CD4-positive, alpha-beta memory T cell (primary cell): ENCODE measurements around the gene GPX7. TPM values are rescaled to one million over a fixed set of nuclear protein-coding genes. Genes with fewer than 3 reads are reported as not detected.

ENCODE experiments used
- CTCF ChIA-PET: fragments of 350-600 bp; sonication (Branson Sonifier 250); formaldehyde crosslinking; loops from one replicate; lab custom pipeline; 2021; ENCODE audit warnings: inconsistent platforms; ENCODE audit not compliant: partially characterized antibody; lab: Charles Lee
- POLR2A ChIA-PET: fragments of 350-600 bp; sonication (Branson Sonifier 250); formaldehyde crosslinking; loops from one replicate; lab custom pipeline; 2021; ENCODE audit not compliant: partially characterized antibody; lab: Charles Lee
- DNase-seq, 5 donors: peaks; one replicate each; pipeline versions ENCODE4 v3.0.0 to v3.0.0-alpha.2; 2020 to 2022; ENCODE audit warnings: mixed read lengths in 1 of 5
- H3K27ac ChIP-seq: one replicate; pipeline ENCODE4 v1.7.0; 2013; ENCODE audit warnings: low read depth, low read length
- H3K27me3 ChIP-seq: 2 replicates; pipeline ENCODE4 v1.7.0; 2013; ENCODE audit warnings: mild to moderate bottlenecking, low read length, moderate library complexity; ENCODE audit not compliant: insufficient read depth
- H3K36me3 ChIP-seq: 2 replicates; pipeline ENCODE4 v1.7.0; 2013; ENCODE audit warnings: mild to moderate bottlenecking, low read length, moderate library complexity; ENCODE audit not compliant: insufficient read depth
- H3K4me1 ChIP-seq: 2 replicates; pipeline ENCODE4 v1.7.0; 2013; ENCODE audit warnings: mild to moderate bottlenecking, low read length, moderate library complexity; ENCODE audit not compliant: insufficient read depth
- H3K4me3 ChIP-seq, 2 donors: one replicate each; pipeline ENCODE4 v1.7.0; 2013; ENCODE audit warnings: low read length in 2 of 2, mild to moderate bottlenecking in 1 of 2
- H3K9me3 ChIP-seq, 2 donors: one replicate each; pipeline ENCODE4 v1.7.0; 2013; ENCODE audit warnings: low read length in 2 of 2, control low read depth in 1 of 2; ENCODE audit not compliant: control insufficient read depth in 1 of 2
- H3K27ac Mint-ChIP-seq, 7 donors: one replicate each; pipeline ENCODE4 v1.8.0; 2020 to 2021; ENCODE audit warnings: mixed read lengths in 7 of 7, mild to moderate bottlenecking in 6 of 7, inconsistent platforms in 3 of 7, moderate library complexity in 3 of 7
- H3K27me3 Mint-ChIP-seq, 2 donors: one replicate each; pipeline ENCODE4 v1.8.0; 2020 to 2021; ENCODE audit warnings: mixed read lengths in 2 of 2
- H3K36me3 Mint-ChIP-seq, 2 donors: one replicate each; pipeline ENCODE4 v1.8.0; 2020 to 2021; ENCODE audit warnings: mixed read lengths in 2 of 2, inconsistent platforms in 1 of 2, mild to moderate bottlenecking in 1 of 2
- H3K4me1 Mint-ChIP-seq, 4 donors: one replicate each; pipeline ENCODE4 v1.8.0; 2020 to 2021; ENCODE audit warnings: mixed read lengths in 4 of 4, mild to moderate bottlenecking in 1 of 4
- H3K4me3 Mint-ChIP-seq, 8 donors: one replicate each; pipeline ENCODE4 v1.8.0; 2020 to 2021; ENCODE audit warnings: mixed read lengths in 8 of 8, mild to moderate bottlenecking in 7 of 8, moderate library complexity in 6 of 8, inconsistent platforms in 3 of 8
- H3K9me3 Mint-ChIP-seq, 8 donors: one replicate each; pipeline ENCODE4 v1.8.0; 2020 to 2021; ENCODE audit warnings: mixed read lengths in 8 of 8, mild to moderate bottlenecking in 5 of 8, inconsistent platforms in 3 of 8, moderate library complexity in 1 of 8
- intact Hi-C: fragments of 100-400 bp; cut with micrococcal nuclease; formaldehyde crosslinking; loops from one replicate; pipeline ENCODE4 v1.15.1; 2023
- polyA plus RNA-seq, 2 donors: library from polyadenylated mRNA; unstranded; fragments of 300-500 nt; fragmentation: Illumina TruSeq; gene quantifications; one replicate each; pipeline ENCODE4 v1.2.3, GENCODE V29; 2021
- total RNA-seq, 2 experiments: library from RNA; stranded (reverse); gene quantifications; one replicate each; pipeline ENCODE4 v1.2.3, GENCODE V29; 2021

The GPX7 gene
- total and polyA plus RNA-seq, 4 experiments from 2014 or later: 26.3 to 34.4 (median 30.8) TPM

DNA sequence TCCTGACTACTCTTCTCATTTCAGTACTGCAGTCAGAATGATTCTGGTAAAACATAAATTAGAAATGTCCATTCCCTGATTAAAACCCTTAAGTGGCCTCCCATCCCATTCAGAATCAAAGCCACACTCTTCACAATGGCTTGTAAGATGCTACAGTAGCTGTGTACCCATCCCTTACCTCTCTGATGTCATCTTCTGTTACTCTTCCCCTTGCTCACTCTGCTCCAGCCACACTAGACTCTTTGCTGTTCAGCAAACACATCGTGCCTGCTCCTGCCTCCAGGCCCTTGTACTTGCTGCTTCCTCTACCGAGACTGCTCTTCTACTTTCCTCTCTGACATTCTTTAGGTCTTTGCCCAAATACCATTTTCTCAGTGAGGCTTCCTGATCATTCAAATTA is 4.3 kb upstream of the GPX7 start:
- DNase-seq: no peak
- Mint-ChIP-seq H3K36me3 (peaks cover 0 to 1% of the 10 kb centered on the region in 2 donors), H3K4me1 (peaks cover 9 to 17% (median 13%) of the 10 kb centered on the region in 4 donors), H3K9me3 (peaks cover 0 to 2% (median 0%) of the 10 kb centered on the region in 8 donors), H3K27me3 (no peaks in the 10 kb centered on the region), H3K4me3 (no peak overlapping the region), H3K27ac (peak overlapping the region in 2 of 7 donors; percentile 48 to 71)
- Histone ChIP-seq H3K4me1 (peaks cover 17% of the 10 kb centered on the region), H3K36me3 (no peaks in the 10 kb centered on the region), H3K27ac (no peak overlapping the region), H3K27me3 (no peaks in the 10 kb centered on the region), H3K4me3 (no peak overlapping the region), H3K9me3 (no peaks in the 10 kb centered on the region)
- intact Hi-C loops: no loop called here
- CTCF ChIA-PET: no interaction called here
- POLR2A ChIA-PET: interaction anchor here (1.0 kb wide), 1 partner anchor 22 kb away, joined by 3 read pairs; no protein-coding TSS in a partner anchor

- no peak overlapping the region for H3K27ac Mint-ChIP-seq
- H3K27me3 Mint-ChIP-seq: no peaks in the 10 kb centered on the region
- intact Hi-C loops: no loop called here
- peaks cover 16 to 25% (median 21%) of the 10 kb centered on the region in 4 donors for H3K4me1 Mint-ChIP-seq
- H3K4me1 ChIP-seq: peaks cover 25% of the 10 kb centered on the region
- no peak for DNase-seq
- CTCF ChIA-PET: no interaction called here
- H3K4me3 ChIP-seq: no peak overlapping the region
- H3K4me3 Mint-ChIP-seq: no peak overlapping the region
- no peaks in the 10 kb centered on the region for H3K9me3 ChIP-seq
- no peaks in the 10 kb centered on the region for H3K36me3 ChIP-seq
- H3K27ac ChIP-seq: no peak overlapping the region
- POLR2A ChIA-PET: interaction anchor here (0.7 to 10.4 kb wide), 3 partner anchors 21 to 39 kb away, joined by 3 to 188 read pairs (median 4); partner anchors contain the start of gene SHISAL2A
- no peaks in the 10 kb centered on the region for H3K27me3 ChIP-seq
- H3K36me3 Mint-ChIP-seq: peaks cover 0 to 4% of the 10 kb centered on the region in 2 donors
- H3K9me3 Mint-ChIP-seq: peaks cover 0 to 2% (median 0%) of the 10 kb centered on the region in 8 donors
Observed at GRCh38 chr1:52598729-52599128, 3.4 kb upstream of the GPX7 start.

DNA sequence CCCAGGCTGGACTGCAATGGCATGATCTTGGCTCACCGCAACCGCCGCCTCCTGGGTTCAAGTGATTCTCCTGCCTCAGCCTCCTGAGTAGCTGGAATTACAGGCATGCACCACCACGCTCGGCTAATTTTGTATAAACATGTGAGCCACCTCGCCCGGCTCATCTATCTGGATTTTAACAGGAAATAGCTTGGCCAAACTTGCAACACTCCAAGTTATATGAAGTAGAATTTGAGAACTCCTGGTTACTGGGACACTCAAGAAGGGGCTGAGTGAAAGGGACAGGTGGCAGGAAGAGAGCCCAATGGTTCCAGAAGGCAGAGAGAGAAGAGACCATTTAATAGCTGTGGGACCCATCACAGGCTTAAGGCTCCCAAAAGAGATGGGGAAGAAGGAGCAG is 2.9 kb upstream of the GPX7 start:
- no peak overlapping the region for H3K27ac ChIP-seq
- no peak overlapping the region for H3K4me3 Mint-ChIP-seq
- ChIA-PET POLR2A (interaction anchor here (0.6 to 10.4 kb wide), 4 partner anchors 21 to 326 kb away, joined by 3 to 188 read pairs (median 4); partner anchors contain the start of gene SHISAL2A), CTCF (no interaction called here)
- no peak for DNase-seq
- no peaks in the 10 kb centered on the region for H3K27me3 ChIP-seq
- H3K4me1 ChIP-seq: peaks cover 30% of the 10 kb centered on the region
- H3K4me3 ChIP-seq: no peak overlapping the region
- no peak overlapping the region for H3K27ac Mint-ChIP-seq
- peaks cover 0 to 2% (median 0%) of the 10 kb centered on the region in 8 donors for H3K9me3 Mint-ChIP-seq
- peaks cover 0 to 4% of the 10 kb centered on the region in 2 donors for H3K36me3 Mint-ChIP-seq
- peaks cover 22 to 30% (median 26%) of the 10 kb centered on the region in 4 donors for H3K4me1 Mint-ChIP-seq
- no peaks in the 10 kb centered on the region for H3K27me3 Mint-ChIP-seq
- intact Hi-C loops: no loop called here
- H3K36me3 ChIP-seq: no peaks in the 10 kb centered on the region
- no peaks in the 10 kb centered on the region for H3K9me3 ChIP-seq

DNA sequence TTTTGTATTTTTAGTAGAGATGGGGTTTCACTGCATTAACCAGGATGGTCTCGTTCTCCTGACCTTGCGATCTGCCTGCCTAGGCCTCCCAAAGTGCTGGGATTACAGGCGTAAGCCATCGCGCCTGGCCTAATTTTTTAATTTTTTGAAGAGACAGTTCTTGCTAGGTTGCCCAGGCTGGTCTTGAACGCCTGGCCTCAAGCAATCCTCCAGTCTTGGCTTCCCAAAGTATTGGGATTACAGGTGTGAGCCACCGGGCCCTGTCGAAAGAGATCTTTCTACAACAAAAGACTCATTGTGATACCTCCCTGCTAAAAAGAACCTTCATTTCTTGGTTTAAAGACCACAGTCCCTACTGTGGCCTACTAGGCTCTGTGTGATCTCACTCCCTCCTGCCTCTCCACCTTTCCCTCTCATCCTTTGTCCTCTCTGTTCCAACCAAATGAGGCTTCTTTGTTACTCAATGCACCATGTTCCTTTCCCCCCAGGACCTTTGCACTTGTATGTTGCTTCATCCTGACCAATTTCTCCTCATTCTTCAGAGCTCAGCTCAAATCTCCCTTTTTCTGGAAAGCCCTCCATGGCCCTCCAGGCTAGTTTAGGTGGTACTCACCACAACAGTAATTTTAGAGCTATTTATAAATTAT is 1.5 kb upstream of the GPX7 start:
- Histone ChIP-seq H3K9me3 (no peaks in the 10 kb centered on the region), H3K27ac (no peak overlapping the region), H3K4me1 (peaks cover 39% of the 10 kb centered on the region), H3K36me3 (no peaks in the 10 kb centered on the region), H3K27me3 (no peaks in the 10 kb centered on the region), H3K4me3 (no peak overlapping the region)
- intact Hi-C loops: loop anchor here (10.0 kb wide), 1 partner anchor 84 kb away; no protein-coding TSS in a partner anchor
- peaks cover 0 to 8% of the 10 kb centered on the region in 2 donors for H3K36me3 Mint-ChIP-seq
- no peak for DNase-seq
- ChIA-PET CTCF (interaction anchor here (0.9 kb wide), 1 partner anchor 47 kb away, joined by 3 read pairs; the partner anchor contains the start of gene TUT4), POLR2A (interaction anchor here (1.1 to 10.4 kb wide), 5 partner anchors 35 to 236 kb away, joined by 3 to 188 read pairs (median 4); partner anchors contain the start of genes SHISAL2A and TUT4)
- H3K4me3 Mint-ChIP-seq: peak overlapping the region in 4 of 8 donors; percentile 9 to 65 (median 41)
- H3K4me1 Mint-ChIP-seq: peaks cover 29 to 43% (median 37%) of the 10 kb centered on the region in 4 donors
- H3K27me3 Mint-ChIP-seq: no peaks in the 10 kb centered on the region
- H3K9me3 Mint-ChIP-seq: peaks cover 0 to 2% (median 0%) of the 10 kb centered on the region in 8 donors
- H3K27ac Mint-ChIP-seq: peak overlapping the region in 5 of 7 donors; percentile 35 to 96 (median 65)

GRCh38 chr1:52601519-52601918 is 652 bp upstream of the GPX7 start:
- no peaks in the 10 kb centered on the region for H3K9me3 ChIP-seq
- H3K4me1 ChIP-seq: peaks cover 39% of the 10 kb centered on the region
- Mint-ChIP-seq H3K27me3 (no peaks in the 10 kb centered on the region), H3K9me3 (peaks cover 0 to 2% (median 0%) of the 10 kb centered on the region in 8 donors), H3K27ac (peak overlapping the region; percentile 80 to 96 (median 88)), H3K4me1 (peaks cover 35 to 52% (median 45%) of the 10 kb centered on the region in 4 donors), H3K36me3 (peaks cover 8 to 15% of the 10 kb centered on the region in 2 donors), H3K4me3 (peak overlapping the region; percentile 60 to 91 (median 86))
- H3K36me3 ChIP-seq: peaks cover 2% of the 10 kb centered on the region
- peak overlapping the region; percentile 53 to 60 for H3K4me3 ChIP-seq
- peak overlapping the region; percentile 69 for H3K27ac ChIP-seq
- ChIA-PET CTCF (interaction anchor here (0.9 to 1.1 kb wide), 3 partner anchors 48 to 196 kb away, joined by 3 to 5 read pairs (median 3); partner anchors contain the start of gene TUT4), POLR2A (interaction anchor here (0.9 to 10.4 kb wide), 8 partner anchors 9 to 237 kb away, joined by 3 to 188 read pairs (median 4); partner anchors contain the start of genes SHISAL2A and TUT4)
- intact Hi-C loops: loop anchor here (10.0 kb wide), 1 partner anchor 83 kb away; no protein-coding TSS in a partner anchor
- H3K27me3 ChIP-seq: no peaks in the 10 kb centered on the region
- no peak for DNase-seq

DNA sequence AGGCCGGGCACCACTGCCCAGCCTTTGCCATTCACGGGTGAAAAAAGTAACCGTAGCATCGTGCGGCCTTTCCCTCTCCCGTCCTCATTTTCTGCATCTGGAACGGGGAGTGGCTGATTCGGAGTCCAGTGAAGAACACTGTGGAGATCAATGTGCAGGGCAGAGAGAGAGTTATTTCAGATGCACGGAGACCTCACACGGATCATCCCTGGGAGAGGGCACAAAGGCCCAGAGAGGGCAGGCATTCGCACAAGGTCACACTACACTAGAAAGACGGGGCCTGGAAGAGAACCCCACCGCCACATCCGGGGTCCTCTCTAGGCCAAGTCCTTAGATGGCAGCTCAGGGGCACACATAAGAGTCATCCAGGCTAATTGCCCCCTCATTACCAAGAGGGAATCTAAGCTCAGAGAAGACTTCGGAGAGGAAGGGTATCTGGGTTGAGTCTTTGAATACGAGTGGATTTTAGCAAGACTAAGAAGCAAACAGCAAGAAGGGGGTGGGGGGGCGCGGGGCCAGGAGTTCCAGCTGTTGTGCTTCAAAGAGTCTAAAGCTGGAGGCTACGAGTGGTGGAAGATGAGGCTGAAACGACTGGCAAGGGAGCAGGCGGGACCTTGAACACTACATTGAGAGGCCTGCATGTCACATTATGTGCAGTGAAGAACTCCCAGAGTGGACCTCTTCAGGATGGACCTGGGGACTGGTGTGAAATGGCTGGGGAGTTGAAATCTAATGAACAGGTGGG is 857 bp downstream of the GPX7 start:
- POLR2A ChIA-PET: interaction anchor here (0.8 to 10.4 kb wide), 6 partner anchors 9 to 199 kb away, joined by 3 to 188 read pairs (median 6); partner anchors contain the start of genes ORC1, PRPF38A, SHISAL2A and TUT4
- Histone ChIP-seq H3K27ac (peak overlapping the region; percentile 69), H3K4me3 (peak overlapping the region; percentile 43 to 64), H3K36me3 (peaks cover 17% of the 10 kb centered on the region), H3K4me1 (peaks cover 39% of the 10 kb centered on the region), H3K9me3 (no peaks in the 10 kb centered on the region), H3K27me3 (no peaks in the 10 kb centered on the region)
- Mint-ChIP-seq H3K27ac (peak overlapping the region; percentile 89 to 97 (median 94)), H3K4me3 (peak overlapping the region; percentile 89 to 94 (median 92)), H3K36me3 (peaks cover 21 to 30% of the 10 kb centered on the region in 2 donors), H3K9me3 (peaks cover 0 to 2% (median 0%) of the 10 kb centered on the region in 8 donors), H3K27me3 (no peaks in the 10 kb centered on the region), H3K4me1 (peaks cover 38 to 61% (median 48%) of the 10 kb centered on the region in 4 donors)
- CTCF ChIA-PET: interaction anchor here (1.5 to 2.2 kb wide), 3 partner anchors 11 to 35 kb away, joined by 3 to 15 read pairs (median 4); partner anchors contain the start of gene SHISAL2A
- peak; percentile 14 to 41 (median 24) for DNase-seq
- intact Hi-C loops: loop anchor here (1.0 to 10.0 kb wide), 5 partner anchors 29 to 179 kb away; partner anchors contain the start of gene TUT4
